Measurements from ENCODE around the gene SAPCD1.

SAPCD1 gene

GRCh38 chr6:31762356-31762755 is at the start of gene SAPCD1:
TSS of gene SAPCD1 (plus strand) at chr6:31762656. CDS start at chr6:31763055, 399 bp downstream.
- no peak for DNase-seq (ENCODE audit: low read depth)

GRCh38 chr6:31713465-31713864 is 49.0 kb upstream of the SAPCD1 start:
- DNase-seq (ENCODE audit: low read depth) = no peak

GRCh38 chr6:31713991-31714684 is 48.3 kb upstream of the SAPCD1 start:
- no peak for DNase-seq (ENCODE audit: low read depth)

GRCh38 chr6:31715022-31715958 is 47.2 kb upstream of the SAPCD1 start, which contains the start of gene LY6G6D:
TSS of gene LY6G6D (plus strand) at chr6:31715348. CDS start at chr6:31715356, 8 bp downstream.
- DNase-seq (ENCODE audit: low read depth) = no peak

GRCh38 chr6:31717499-31718222 is 44.8 kb upstream of the SAPCD1 start:
- no peak for DNase-seq (ENCODE audit: low read depth)

DNA sequence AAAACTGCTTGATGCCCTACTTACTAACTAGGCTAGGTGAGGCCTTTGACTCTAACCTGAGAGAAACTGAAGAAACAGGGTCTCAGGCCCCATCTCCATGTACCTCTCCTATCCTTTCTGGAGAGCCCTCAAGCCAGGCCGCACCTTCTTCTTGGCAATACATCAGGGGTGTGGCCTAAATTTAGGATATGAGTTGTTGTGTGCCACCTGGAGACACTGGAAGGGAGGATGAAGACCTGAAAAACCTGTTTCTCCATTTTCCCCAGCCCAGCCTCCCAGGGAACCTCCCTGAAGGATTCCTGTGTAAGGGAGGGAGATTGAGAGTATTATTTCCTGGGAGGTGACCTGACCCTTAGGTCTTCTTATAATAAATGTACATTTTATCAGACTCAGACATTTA is 44.2 kb upstream of the SAPCD1 start:
- DNase-seq (ENCODE audit: low read depth) = no peak

DNA sequence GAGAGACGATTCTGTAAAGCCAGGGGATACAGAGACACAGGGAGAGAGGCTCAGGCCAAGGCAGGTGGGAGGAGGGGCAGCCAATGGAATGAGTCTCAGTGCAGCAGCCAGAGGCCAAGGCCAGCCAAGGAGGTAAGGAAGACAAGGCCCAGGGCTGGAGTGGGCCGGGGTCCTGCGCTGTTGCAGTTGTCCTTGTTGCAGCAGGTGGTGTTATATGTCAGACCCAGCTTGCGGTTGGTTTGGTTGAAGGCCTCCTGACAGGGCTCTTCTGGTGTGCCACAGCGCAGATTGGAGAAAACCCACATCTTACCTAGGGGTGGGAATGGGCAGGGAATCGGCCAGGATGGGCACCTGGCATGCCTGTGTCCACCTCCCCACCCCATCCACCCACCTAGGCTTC is 43.5 kb upstream of the SAPCD1 start:
- DNase-seq (ENCODE audit: low read depth) = no peak

DNA sequence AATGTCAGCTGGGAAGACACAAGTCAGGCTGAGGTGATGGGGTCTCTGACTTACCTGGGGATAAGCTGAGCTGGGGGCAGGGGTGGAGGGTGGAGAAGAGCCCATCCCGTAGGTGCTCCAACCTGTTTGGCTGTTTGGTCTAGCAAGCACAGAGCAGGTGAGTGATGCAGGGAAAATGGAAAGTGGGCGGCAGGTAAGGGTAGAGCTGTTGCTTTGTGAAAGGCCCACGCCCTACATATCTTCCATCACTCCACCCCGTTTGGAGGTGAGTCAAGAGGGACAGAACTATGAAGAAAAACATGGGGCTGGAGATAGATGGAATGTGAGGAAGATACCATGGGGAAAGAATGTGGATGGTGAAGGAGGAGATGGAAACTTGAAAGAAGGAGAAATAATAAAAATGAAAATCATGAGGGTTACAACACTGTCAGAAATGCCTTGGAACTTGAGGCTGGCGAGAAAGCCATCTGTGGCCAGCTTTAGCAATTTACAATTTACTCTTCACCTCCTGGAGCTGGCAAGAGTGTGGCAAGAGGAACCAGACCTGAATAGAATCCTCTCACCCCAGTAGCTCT is 42.2 kb upstream of the SAPCD1 start:
- peak; percentile 34 for DNase-seq (ENCODE audit: low read depth)

DNA sequence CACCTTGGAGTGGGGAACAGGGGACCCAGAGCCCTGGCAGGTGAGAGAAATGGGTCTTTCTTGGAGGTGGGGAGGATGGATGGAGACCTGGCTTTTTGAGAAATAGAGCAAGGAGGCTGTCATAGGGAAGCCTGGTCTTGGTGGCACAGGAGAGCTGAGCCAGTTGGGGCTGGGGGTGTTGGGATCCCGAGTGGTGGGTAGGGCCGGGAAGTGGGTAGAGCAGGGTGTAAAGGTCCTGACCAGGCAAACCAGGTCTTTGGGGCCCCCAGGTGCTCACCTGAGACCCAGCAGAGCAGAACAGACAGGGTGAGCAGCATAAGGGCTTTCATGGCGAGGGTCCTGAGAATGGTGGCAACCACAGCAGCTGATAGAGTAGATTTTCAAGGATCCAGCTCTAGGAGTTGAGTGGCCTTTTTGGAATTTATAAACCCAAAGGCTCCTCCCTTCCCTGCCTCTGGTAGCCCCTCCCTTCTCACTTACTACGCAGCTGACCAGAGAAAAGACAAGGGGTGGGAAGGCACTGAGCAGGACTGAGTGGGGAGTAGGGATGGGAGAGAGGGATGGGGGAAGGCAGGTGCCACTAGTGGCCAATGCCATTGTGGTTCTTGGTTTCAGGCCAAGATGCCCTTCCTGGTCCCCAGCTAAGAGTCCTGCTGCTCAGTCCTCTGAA is 41.0 kb upstream of the SAPCD1 start, which contains the start of gene LY6G6C:
Gene LY6G6C, minus strand, starts transcription at position 396 of the 670 bp plus-strand sequence. Its CDS starts 67 bp downstream, at position 329.
- DNase-seq (ENCODE audit: low read depth) = peak; percentile 25

DNA sequence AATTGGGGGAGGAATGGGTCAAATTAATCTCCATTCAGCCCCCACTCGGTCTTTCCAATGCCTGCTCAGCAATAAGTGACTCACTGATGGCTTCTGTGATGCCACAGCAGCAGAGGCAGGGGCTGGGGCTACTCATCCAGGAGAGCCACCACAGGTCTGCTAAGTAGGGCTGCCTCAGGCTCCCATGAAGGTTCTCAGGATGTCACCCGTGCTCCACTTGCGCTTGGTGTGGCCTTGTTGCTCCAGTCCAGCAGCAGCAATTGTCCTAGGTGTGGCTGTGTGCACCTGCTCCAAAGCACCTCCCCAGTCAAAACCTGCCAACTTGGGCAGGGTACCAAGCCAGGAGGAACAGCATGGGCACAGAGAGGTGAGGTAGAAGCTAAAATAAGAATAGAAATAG is 40.3 kb upstream of the SAPCD1 start:
- DNase-seq (ENCODE audit: low read depth) = no peak

DNA sequence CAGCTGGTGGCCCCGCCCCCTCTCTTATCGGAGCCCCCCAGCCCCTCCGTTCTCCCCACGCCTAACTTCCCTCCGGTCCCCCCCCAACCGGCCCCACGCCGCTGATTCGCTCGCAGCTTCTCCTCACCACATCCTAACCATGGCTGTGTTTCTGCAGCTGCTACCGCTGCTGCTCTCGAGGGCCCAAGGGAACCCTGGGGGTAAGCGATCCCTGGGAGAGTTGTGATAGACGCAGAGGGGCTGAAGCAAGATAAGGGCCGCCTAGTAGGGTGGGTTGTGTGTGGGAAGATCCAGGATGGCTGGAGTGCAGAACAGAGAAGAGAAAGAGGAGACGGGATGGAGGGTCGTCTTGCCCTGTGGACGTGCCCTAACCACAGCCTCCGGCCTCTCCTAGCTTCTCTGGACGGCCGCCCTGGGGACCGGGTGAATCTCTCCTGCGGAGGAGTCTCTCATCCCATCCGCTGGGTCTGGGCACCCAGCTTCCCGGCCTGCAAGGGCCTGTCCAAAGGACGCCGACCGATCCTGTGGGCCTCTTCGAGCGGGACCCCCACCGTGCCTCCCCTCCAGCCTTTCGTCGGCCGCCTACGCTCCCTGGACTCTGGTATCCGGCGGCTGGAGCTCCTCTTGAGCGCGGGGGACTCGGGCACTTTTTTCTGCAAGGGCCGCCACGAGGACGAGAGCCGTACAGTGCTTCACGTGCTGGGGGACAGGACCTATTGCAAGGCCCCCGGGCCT is 39.0 kb upstream of the SAPCD1 start, which contains the start of gene MPIG6B:
Gene MPIG6B, plus strand, starts transcription at position 129 of the 735 bp plus-strand sequence. Its CDS starts 11 bp downstream, at position 140.
- DNase-seq (ENCODE audit: low read depth) = no peak

- DNase-seq (ENCODE audit: low read depth) = no peak
These were observed 38.3 kb upstream of the SAPCD1 start for GRCh38 chr6:31723980-31724691.

DNA sequence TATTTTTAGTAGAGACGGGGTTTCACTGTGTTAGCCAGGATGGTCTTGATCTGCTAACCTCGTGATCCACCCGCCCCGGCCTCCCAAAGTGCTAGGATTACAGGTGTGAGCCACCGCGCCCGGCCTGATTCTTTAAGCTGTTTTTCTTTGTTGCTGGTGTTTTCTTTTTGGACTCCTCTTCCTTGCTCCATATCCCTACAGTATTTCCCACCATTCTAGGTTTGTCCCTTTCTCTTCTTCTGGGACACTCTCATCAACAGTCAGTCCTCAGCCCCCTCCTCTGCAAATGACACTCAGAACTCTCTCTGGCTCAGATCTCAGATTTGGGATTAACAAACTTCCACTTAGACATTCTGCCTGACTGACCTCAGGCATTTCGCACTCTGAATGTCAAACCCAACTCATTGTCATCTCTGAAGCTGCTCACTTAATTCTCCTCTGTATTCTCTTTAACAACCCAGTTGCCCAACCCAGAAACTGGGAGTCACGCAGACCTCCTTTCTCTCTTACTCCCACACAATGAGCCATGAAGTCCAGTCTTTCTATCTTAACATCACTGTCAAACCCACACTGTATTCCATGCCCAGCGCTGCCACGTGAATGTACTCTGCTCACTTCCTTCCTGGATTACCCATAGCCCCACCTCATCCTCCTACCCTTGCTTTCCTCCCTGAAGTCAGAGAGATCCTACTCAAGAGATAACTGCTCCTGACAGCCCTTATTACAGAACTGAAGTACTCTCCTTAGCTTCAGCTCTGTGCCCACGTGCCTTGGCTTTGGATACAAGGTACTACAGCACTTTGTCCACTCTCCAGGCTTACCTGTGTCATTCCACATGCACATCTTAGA is 36.7 kb upstream of the SAPCD1 start:
- no peak for DNase-seq (ENCODE audit: low read depth)

DNA sequence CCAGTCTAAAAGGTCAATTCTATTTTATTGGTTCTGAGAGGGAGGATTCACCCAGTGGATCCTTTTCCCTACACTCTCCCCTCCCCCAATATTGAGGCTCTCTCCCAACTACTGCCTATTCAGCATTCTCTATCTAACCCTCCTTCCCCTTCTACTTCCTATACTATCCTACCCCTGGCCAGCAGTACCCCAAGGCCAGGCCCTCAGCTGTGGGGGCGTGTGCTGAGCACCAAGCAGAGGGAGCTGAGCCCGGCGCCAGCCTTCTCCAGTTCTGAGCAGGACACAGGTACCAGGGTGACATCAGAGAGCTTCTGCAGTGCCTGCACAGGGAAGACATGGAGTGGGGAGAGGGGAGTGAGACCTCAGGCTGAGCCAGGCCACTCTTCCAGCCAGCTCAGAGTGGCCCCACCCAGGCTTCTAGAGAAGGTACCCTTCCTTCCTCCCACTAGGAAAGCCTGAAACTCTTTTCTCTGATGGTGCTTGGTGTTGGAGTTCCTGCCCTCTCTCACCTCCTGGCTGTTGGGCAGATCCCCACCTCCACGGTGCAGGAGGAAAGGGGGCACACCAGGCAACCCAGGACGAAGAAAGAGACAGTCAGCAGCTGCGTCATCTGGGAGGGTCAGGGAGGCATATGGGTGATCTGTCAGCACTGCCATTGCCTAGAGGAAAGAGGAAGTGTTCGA is 35.3 kb upstream of the SAPCD1 start:
- DNase-seq (ENCODE audit: low read depth) = no peak

- DNase-seq (ENCODE audit: low read depth) = peak; percentile 11
These were observed 34.5 kb upstream of the SAPCD1 start for GRCh38 chr6:31727717-31728671.

- no peak for DNase-seq (ENCODE audit: low read depth)
These were observed 33.5 kb upstream of the SAPCD1 start, which contains the start of gene DDAH2 for GRCh38 chr6:31728767-31729514. TSS of gene DDAH2 (minus strand) at chr6:31729299. CDS start at chr6:31729161, 138 bp downstream.

All from EH (cell line).